GM21367 (cell line): ENCODE results near the gene LILRA6.
"Not testable (repeated sequence)": the region's sequence is repeated elsewhere in the genome, so short reads cannot be mapped to it uniquely, and the experiment has no call there.

Source experiments
- ATAC-seq: cut with Tn5 transposase; IDR thresholded peaks from one replicate; pipeline ENCODE4 v1.9.1; 2021; ENCODE audit not compliant: unreplicated experiment

LILRA6 gene

GRCh38 chr19:54233941-54234340 is 8.6 kb downstream of the LILRA6 start:
- ATAC-seq = no peak

GRCh38 chr19:54231077-54231931 is 11.3 kb downstream of the LILRA6 start:
- ATAC-seq = peak; percentile 75

GRCh38 chr19:54230031-54230430 is 12.6 kb downstream of the LILRA6 start:
- ATAC-seq = no peak

GRCh38 chr19:54229146-54229545 is 13.4 kb downstream of the LILRA6 start:
- ATAC-seq = no peak

GRCh38 chr19:54224619-54225018 is 18.0 kb downstream of the LILRA6 start:
- ATAC-seq = not testable (repeated sequence)

DNA sequence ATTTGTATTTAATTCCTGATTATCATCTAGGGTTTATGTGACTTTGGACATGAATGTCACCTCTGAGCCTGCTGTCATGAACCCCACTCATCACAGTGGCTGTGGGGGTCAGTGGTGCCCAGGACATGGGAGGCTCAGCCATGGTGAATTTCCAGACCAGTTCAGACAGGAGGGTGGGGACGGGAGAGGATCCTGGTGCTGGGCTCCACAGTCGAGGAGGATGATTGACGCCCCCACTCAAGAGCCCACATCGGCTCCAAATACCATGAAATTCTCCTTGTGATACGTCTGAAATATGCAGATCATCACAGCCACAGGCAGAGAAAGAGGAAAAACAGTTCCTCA is 18.7 kb downstream of the LILRA6 start:
- ATAC-seq = not testable (repeated sequence)

- not testable (repeated sequence) for ATAC-seq
These were observed 19.2 kb downstream of the LILRA6 start for GRCh38 chr19:54223277-54223936.

- ATAC-seq = not testable (repeated sequence)
These were observed 19.9 kb downstream of the LILRA6 start, which contains the start of gene LILRB3 for GRCh38 chr19:54222474-54223276. Gene LILRB3, minus strand, starts transcription at chr19:54223007. Its CDS starts 31 bp downstream, at chr19:54222976.

DNA sequence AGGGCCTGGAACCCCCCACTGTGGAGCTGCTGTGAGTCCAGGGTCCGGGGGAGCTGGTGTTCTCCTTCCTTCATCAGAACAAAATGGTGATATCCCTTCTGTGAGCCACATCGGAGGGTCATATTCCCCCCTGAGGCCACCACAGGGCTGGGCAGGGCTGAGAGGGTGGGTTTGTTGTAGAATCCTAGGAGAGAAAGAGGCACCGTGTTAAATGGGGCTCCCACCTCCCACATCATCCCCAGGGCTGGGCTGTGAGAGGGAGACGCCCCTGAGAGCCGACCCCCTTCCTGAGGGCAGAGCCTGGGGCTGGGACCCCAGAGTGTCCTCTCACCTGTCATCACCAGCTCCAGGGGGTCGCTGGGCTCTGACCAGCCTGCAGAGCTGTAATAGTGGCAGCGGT is 20.6 kb downstream of the LILRA6 start:
- ATAC-seq = not testable (repeated sequence)

DNA sequence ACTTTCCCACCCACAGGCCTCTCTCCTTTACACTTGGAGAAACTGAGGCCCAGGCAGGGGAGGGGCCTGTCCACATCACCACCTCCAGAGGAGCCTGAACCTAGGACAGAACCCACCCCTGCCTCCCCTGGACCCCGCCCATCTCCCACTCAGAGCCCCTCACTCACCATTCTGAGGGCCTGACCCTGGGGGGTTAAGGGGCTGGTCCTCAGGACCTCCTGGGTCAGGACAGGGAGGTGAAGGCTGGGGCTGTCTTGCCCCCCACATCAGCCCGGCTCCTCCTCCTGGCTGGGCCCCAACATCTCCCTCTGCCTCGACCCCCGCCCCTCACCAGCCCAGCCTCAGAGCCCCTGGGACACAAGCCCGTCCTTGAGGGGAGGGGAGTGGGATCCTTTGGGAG is 22.9 kb downstream of the LILRA6 start:
- not testable (repeated sequence) for ATAC-seq

DNA sequence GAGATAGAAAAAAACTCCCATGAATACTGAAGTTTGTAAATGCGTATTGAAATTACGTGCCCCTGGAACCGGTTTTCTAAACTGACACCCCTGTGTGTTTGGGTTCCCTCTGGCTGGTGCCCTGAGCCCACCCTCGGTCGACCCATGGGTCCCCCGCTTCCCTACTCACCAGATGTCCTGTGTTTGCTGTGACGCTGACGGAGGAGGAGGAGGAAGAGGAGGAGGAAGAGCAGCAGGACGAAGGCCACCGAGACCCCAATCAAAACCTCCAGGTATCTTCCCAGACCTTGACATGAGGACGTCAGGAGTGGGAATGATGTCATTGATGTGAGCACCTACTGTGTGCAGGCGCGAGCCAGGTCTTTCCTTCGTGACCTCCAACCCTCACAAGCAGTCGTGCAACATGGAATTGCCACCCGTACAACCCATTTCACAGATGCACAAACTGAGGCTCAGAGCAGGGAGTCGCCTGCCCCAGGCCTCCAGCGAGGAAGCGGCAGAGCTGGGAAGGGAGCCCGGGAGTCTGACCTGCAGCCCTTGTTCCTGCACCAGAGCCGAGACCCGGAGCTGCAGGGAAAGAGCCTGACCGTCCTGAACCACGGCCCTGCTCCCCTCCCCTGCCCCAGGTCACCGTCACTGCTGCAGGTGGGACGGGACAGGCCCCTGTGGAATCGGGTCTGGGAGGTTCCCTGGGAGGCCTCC is 23.5 kb downstream of the LILRA6 start:
- ATAC-seq = no peak

DNA sequence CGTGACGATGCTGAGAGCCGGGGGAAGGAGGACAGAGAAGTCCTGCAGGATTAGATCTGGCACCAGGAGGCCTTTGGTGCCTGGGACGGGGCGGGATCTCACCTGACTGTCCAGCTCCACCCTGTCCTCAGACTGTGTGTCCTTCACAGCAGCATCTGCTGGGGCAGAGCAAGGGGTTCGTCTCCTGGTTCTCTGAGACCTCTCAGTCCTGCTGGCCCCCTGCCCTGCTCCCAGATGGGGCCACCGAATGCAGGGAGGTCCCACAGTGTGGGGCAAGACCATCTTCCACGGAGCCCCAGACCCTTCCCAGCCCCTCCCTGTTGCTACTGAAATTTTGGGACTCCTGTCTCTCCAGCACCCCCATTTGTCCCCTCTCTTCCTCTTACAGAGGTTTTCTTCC is 24.3 kb downstream of the LILRA6 start:
- no peak for ATAC-seq

- not testable (repeated sequence) for ATAC-seq
These were observed 24.9 kb downstream of the LILRA6 start for GRCh38 chr19:54217517-54218247.

DNA sequence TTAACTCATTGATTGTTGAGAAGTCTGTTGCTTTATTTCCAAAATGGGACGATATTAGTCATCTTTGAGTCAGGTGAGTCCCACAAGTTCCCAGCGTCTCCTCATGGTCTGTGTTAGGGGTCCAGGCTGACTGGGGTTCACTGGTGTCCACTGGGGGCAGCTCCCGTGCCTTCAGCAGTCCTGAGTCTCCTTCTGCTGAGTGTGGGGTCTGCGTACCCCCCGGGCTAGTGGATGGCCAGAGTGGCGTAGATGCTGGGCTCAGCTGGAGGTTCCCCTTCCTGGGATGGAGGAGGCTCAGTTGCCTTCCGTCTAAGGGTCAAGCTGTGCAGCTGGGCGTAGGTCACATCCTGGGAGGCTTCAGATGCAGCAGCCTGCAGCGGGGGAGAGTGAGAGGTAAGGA is 25.7 kb downstream of the LILRA6 start:
- no peak for ATAC-seq

GRCh38 chr19:54214734-54215133 is 27.9 kb downstream of the LILRA6 start:
- not testable (repeated sequence) for ATAC-seq

GRCh38 chr19:54214217-54214616 is 28.4 kb downstream of the LILRA6 start:
- not testable (repeated sequence) for ATAC-seq

GRCh38 chr19:54211235-54211634 is 31.4 kb downstream of the LILRA6 start:
- ATAC-seq = no peak

GRCh38 chr19:54209811-54210494 is 32.6 kb downstream of the LILRA6 start:
- no peak for ATAC-seq

DNA sequence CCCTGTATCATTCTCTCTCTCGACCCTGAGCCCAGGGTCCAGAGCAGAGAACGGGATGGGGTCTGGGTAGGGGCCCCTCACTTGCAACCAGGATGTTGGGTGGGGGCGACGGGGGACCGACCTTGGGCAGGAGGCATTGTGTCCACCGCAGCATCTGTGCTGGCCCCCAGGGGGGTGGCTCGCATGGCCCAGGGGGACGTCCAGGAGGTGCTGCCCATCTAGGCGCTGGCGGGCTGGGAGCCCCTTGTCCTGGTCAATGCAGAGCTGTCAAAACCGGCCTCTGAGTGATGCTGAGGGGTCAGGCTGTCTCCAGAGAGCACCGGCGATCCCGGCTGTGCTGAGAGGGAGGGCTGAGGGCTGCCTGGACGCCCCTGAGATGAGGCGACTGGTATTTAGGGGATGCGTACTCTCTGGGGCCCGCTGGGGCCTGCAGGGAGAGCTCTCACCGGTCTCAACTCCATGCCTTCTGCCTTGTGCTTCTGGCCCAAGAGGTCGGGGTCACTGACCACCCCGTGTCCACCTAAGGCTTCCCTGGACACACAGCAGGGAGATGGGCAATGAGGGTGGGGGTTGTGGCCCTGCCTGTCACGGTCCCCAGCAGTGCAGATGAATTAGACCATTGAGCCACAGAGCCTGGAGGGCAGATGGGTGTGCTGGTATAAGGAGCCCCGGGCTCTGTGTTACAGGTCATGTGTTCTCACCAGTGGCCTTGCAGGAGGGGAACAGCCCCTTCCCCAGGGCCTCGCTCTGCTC is 33.4 kb downstream of the LILRA6 start:
- no peak for ATAC-seq
